Muscle of back (tissue), 11 donors: ENCODE data around the gene MLLT3. TPM values are rescaled to one million over a fixed set of nuclear protein-coding genes. Genes with fewer than 3 reads are reported as not detected.
A peak's percentile ranks its signal among the peaks of the same experiment; 100 is the strongest.

Experiments used
- DNase-seq, 3 donors: peaks; one replicate each; pipeline versions ENCODE4 v3.0.0 to v3.0.0-alpha.2; 2013
- polyA plus RNA-seq, 10 donors: library from polyadenylated mRNA; unstranded; fragments of 120-200 nt; gene quantifications; one replicate each; pipeline ENCODE4 v1.2.1, GENCODE V29; 2013; ENCODE audit not compliant: insufficient read length in 10 of 10

Gene MLLT3
- polyA plus RNA-seq, 10 donors = 37.1 to 99.6 (median 54.4) TPM

GRCh38 chr9:20427359-20427758 lies 194.9 kb downstream of the MLLT3 start:
- no peak for DNase-seq

- DNase-seq = no peak
Observed at GRCh38 chr9:20426019-20426418, 196.3 kb downstream of the MLLT3 start.

GRCh38 chr9:20419533-20419932 lies 202.8 kb downstream of the MLLT3 start:
- DNase-seq = no peak

- no peak for DNase-seq
Observed at GRCh38 chr9:20418485-20418884, 203.8 kb downstream of the MLLT3 start.

GRCh38 chr9:20417373-20418080 lies 204.8 kb downstream of the MLLT3 start:
- no peak for DNase-seq

GRCh38 chr9:20414150-20414549 lies 208.1 kb downstream of the MLLT3 start:
- DNase-seq = no peak

GRCh38 chr9:20409321-20410092 lies 212.8 kb downstream of the MLLT3 start:
- peak in 1 of 3 donors; percentile 4 for DNase-seq

- DNase-seq = no peak
Observed at GRCh38 chr9:20408513-20408912, 213.8 kb downstream of the MLLT3 start.

- DNase-seq = peak in 1 of 3 donors; percentile 13
Observed at GRCh38 chr9:20407013-20407412, 215.3 kb downstream of the MLLT3 start.

- DNase-seq = no peak
Observed at GRCh38 chr9:20406344-20406743, 216.0 kb downstream of the MLLT3 start.

GRCh38 chr9:20405616-20406015 lies 216.7 kb downstream of the MLLT3 start:
- DNase-seq = no peak

GRCh38 chr9:20405078-20405477 lies 217.2 kb downstream of the MLLT3 start:
- DNase-seq = no peak

GRCh38 chr9:20404192-20404813 lies 218.0 kb downstream of the MLLT3 start:
- no peak for DNase-seq

GRCh38 chr9:20403346-20403745 lies 219.0 kb downstream of the MLLT3 start:
- no peak for DNase-seq

GRCh38 chr9:20402273-20402875 lies 219.9 kb downstream of the MLLT3 start:
- no peak for DNase-seq

GRCh38 chr9:20398536-20399338 lies 223.6 kb downstream of the MLLT3 start:
- DNase-seq = no peak

GRCh38 chr9:20397348-20397747 lies 225.0 kb downstream of the MLLT3 start:
- DNase-seq = no peak

- no peak for DNase-seq
Observed at GRCh38 chr9:20396509-20396908, 225.8 kb downstream of the MLLT3 start.

- no peak for DNase-seq
Observed at GRCh38 chr9:20395651-20396050, 226.6 kb downstream of the MLLT3 start.

- DNase-seq = no peak
Observed at GRCh38 chr9:20394969-20395368, 227.3 kb downstream of the MLLT3 start.

GRCh38 chr9:20391208-20391607 lies 231.1 kb downstream of the MLLT3 start:
- DNase-seq = no peak

GRCh38 chr9:20390400-20390799 lies 231.9 kb downstream of the MLLT3 start:
- DNase-seq = no peak
